IMR-90 (cell line): Measurements from ENCODE around the gene COX4I1. TPM values are rescaled to one million over a fixed set of nuclear protein-coding genes. Genes with fewer than 3 reads are reported as not detected.

ENCODE experiments used
- ATAC-seq: fragments of 200-7000 bp; cut with Tn5 transposase; 2 replicates; pipeline ENCODE4 v1.9.1; 2020; ENCODE audit warnings: low read depth, mild to moderate bottlenecking, moderate library complexity
- BruUV-seq: library from RNA; stranded (reverse); fragments of 400-500 nt; replicated peaks from 2 replicates; lab custom pipeline; 2021; lab: Mats Ljungman, UMichigan
- CTCF ChIA-PET: fragments of 300-600 bp; formaldehyde crosslinking; extraction: SDS; loops from one replicate; lab custom pipeline; 2021; ENCODE audit warnings: antibody characterized with exemption; lab: Yijun Ruan, JAX
- POLR2A ChIA-PET: fragments of 300-600 bp; sonication (Branson Sonifier 250); formaldehyde crosslinking; loops from one replicate; lab custom pipeline; 2022; ENCODE audit warnings: antibody characterized with exemption; ENCODE audit not compliant: unreplicated experiment; lab: Charles Lee
- DNase-seq: peaks from one replicate; pipeline ENCODE4 v3.0.0; 2013
- H2AFZ ChIP-seq: replicated peaks from 2 replicates; pipeline ENCODE3; 2013; ENCODE audit warnings: low read length, mild to moderate bottlenecking; ENCODE audit not compliant: poor library complexity
- H2AK5ac ChIP-seq: 2 replicates; pipeline ENCODE4 v1.6.1; 2013; ENCODE audit warnings: low read depth, low read length, inconsistent platforms
- H2AK9ac ChIP-seq: replicated peaks from 2 replicates; pipeline ENCODE3; 2013; ENCODE audit warnings: mild to moderate bottlenecking, low read depth, low read length, moderate library complexity; ENCODE audit not compliant: poor library complexity
- H2BK120ac ChIP-seq: 2 replicates; pipeline ENCODE4 v1.6.1; 2013; ENCODE audit warnings: low read depth, low read length, inconsistent platforms
- H2BK15ac ChIP-seq: 3 replicates; pipeline ENCODE4 v1.6.1; 2013; ENCODE audit warnings: low read depth, low read length, inconsistent platforms
- H2BK20ac ChIP-seq: 2 replicates; pipeline ENCODE4 v1.6.1; 2013; ENCODE audit warnings: low read depth, mild to moderate bottlenecking, inconsistent platforms, low read length, moderate library complexity
- H2BK5ac ChIP-seq: 2 replicates; pipeline ENCODE4 v1.6.1; 2013; ENCODE audit warnings: mild to moderate bottlenecking, low read depth, low read length, inconsistent platforms; ENCODE audit not compliant: poor library complexity, severe bottlenecking
- H3K14ac ChIP-seq: replicated peaks from 2 replicates; pipeline ENCODE4 v1.6.1; 2013; ENCODE audit warnings: low read depth, low read length, inconsistent platforms
- H3K18ac ChIP-seq: 2 replicates; pipeline ENCODE4 v1.6.1; 2013; ENCODE audit warnings: low read depth, low read length, control low read depth
- H3K23ac ChIP-seq: 2 replicates; pipeline ENCODE4 v1.6.1; 2013; ENCODE audit warnings: low read depth, low read length, inconsistent platforms
- H3K27ac ChIP-seq: 2 replicates; pipeline ENCODE4 v1.5.1; 2013; ENCODE audit warnings: mild to moderate bottlenecking, control low read depth, low read length; ENCODE audit not compliant: insufficient read depth
- H3K27me3 ChIP-seq: 2 replicates; pipeline ENCODE4 v1.6.1; 2013; ENCODE audit warnings: low read length; ENCODE audit not compliant: control insufficient read depth, insufficient read depth
- H3K36me3 ChIP-seq: 2 replicates; pipeline ENCODE4 v1.6.1; 2013; ENCODE audit warnings: low read length, mixed read lengths; ENCODE audit not compliant: control insufficient read depth, insufficient read depth
- H3K4ac ChIP-seq: 2 replicates; pipeline ENCODE4 v1.6.1; 2013; ENCODE audit warnings: low read depth, low read length, inconsistent platforms
- H3K4me1 ChIP-seq: 2 replicates; pipeline ENCODE4 v1.6.1; 2013; ENCODE audit warnings: low read length, mixed read lengths; ENCODE audit not compliant: control insufficient read depth, insufficient read depth
- H3K4me2 ChIP-seq: 2 replicates; pipeline ENCODE4 v1.6.1; 2013; ENCODE audit warnings: low read depth, mild to moderate bottlenecking, control low read depth, low read length, moderate library complexity
- H3K4me3 ChIP-seq: 2 replicates; pipeline ENCODE4 v1.5.1; 2013; ENCODE audit warnings: low read depth, mild to moderate bottlenecking, control low read depth, low read length, moderate library complexity; ENCODE audit not compliant: insufficient read depth
- H3K56ac ChIP-seq: 2 replicates; pipeline ENCODE4 v1.6.1; 2013; ENCODE audit warnings: low read length, inconsistent platforms; ENCODE audit not compliant: insufficient read depth; ENCODE audit errors: extremely low read depth
- H3K79me1 ChIP-seq, 2 experiments: 2 replicates each; pipeline ENCODE4 v1.6.1; 2013; ENCODE audit warnings: low read length in 2 of 2, inconsistent platforms in 1 of 2, low read depth in 1 of 2
- H3K9ac ChIP-seq: 2 replicates; pipeline ENCODE4 v1.6.1; 2013; ENCODE audit warnings: low read depth, low read length, control low read depth
- H3K9me1 ChIP-seq: 2 replicates; pipeline ENCODE4 v1.6.1; 2013; ENCODE audit warnings: low read length, inconsistent platforms; ENCODE audit not compliant: insufficient read depth
- H3K9me3 ChIP-seq: 2 replicates; pipeline ENCODE4 v1.6.1; 2013; ENCODE audit warnings: low read length; ENCODE audit not compliant: control insufficient read depth, insufficient read depth
- H4K20me1 ChIP-seq: 2 replicates; pipeline ENCODE4 v1.6.1; 2013; ENCODE audit warnings: low read length, inconsistent platforms; ENCODE audit not compliant: insufficient read depth
- H4K5ac ChIP-seq: 2 replicates; pipeline ENCODE4 v1.6.1; 2013; ENCODE audit warnings: mild to moderate bottlenecking, low read depth, low read length, control low read depth
- H4K8ac ChIP-seq, 2 experiments: 2 replicates each; pipeline ENCODE4 v1.6.1; 2013; ENCODE audit warnings: low read depth in 2 of 2, low read length in 2 of 2, control low read depth in 1 of 2, inconsistent platforms in 1 of 2
- H4K91ac ChIP-seq: 2 replicates; pipeline ENCODE4 v1.6.1; 2013; ENCODE audit warnings: low read depth, low read length, inconsistent platforms; ENCODE audit not compliant: insufficient read depth
- BHLHE40 ChIP-seq: fragments of 150-350 bp; IDR thresholded peaks from 2 replicates; pipeline ENCODE4 v1.6.1; 2016; ENCODE audit warnings: mild to moderate bottlenecking, low read depth, low read length
- FOS ChIP-seq: fragments of 150-350 bp; IDR thresholded peaks from 2 replicates; pipeline ENCODE4 v1.6.1; 2016; ENCODE audit warnings: low read depth, low read length
- MXI1 ChIP-seq: IDR thresholded peaks from 2 replicates; pipeline ENCODE4 v1.6.1; 2012; ENCODE audit warnings: low read depth, mild to moderate bottlenecking, low read length, moderate library complexity, borderline replicate concordance
- NFE2L2 ChIP-seq: fragments of 150-350 bp; IDR thresholded peaks from 2 replicates; pipeline ENCODE4 v1.6.1; 2016; ENCODE audit warnings: low read depth, mild to moderate bottlenecking, low read length
- POLR2A ChIP-seq: IDR thresholded peaks from 2 replicates; pipeline ENCODE4 v1.6.1; 2012; ENCODE audit warnings: mild to moderate bottlenecking, low read depth, low read length
- RCOR1 ChIP-seq: IDR thresholded peaks from 2 replicates; pipeline ENCODE4 v1.6.1; 2012; ENCODE audit warnings: mild to moderate bottlenecking, low read length, improper control_type of control experiment; ENCODE audit not compliant: insufficient replicate concordance
- SMC3 ChIP-seq: fragments of 150-350 bp; IDR thresholded peaks from 2 replicates; pipeline ENCODE4 v1.6.1; 2016; ENCODE audit warnings: low read depth, mild to moderate bottlenecking, antibody characterized with exemption, low read length, moderate library complexity
- USF2 ChIP-seq: fragments of 150-350 bp; IDR thresholded peaks from 2 replicates; pipeline ENCODE4 v1.6.1; 2017; ENCODE audit warnings: mild to moderate bottlenecking, antibody characterized with exemption, low read length, low read depth
- WGBS, 2 experiments: methylation state at CpG; one replicate each; pipeline versions ENCODE4 v1.1.5 to v1.1.7; 2013; ENCODE audit warnings: missing lambda C conversion rate in 2 of 2; ENCODE audit not compliant: insufficient read length in 1 of 2; ENCODE audit errors: extremely low coverage in 2 of 2; 5-methylcytosine and 5-hydroxymethylcytosine counted together
- dilution Hi-C: fragments of 300-500 bp; cut with HindIII; formaldehyde crosslinking; loops from one replicate; pipeline ENCODE4 v1.14.3; 2018; ENCODE audit warnings: low sequenced_read_pairs; ENCODE audit not compliant: unreplicated experiment
- in situ Hi-C: fragments of 300-500 bp; cut with MboI; formaldehyde crosslinking; loops from 3 replicates; pipeline ENCODE4 v1.14.3; 2019; ENCODE audit warnings: low sequenced_read_pairs, inconsistent platforms, mixed read lengths
- intact Hi-C: fragments of 100-400 bp; cut with micrococcal nuclease; formaldehyde crosslinking; loops from 2 replicates; pipeline ENCODE4 v1.10.0; 2022
- polyA plus RNA-seq, 3 experiments: library from polyadenylated mRNA; depleted of rRNA; stranded (reverse); fragments of >200 nt; gene quantifications; 2 replicates each; pipeline ENCODE4 v1.2.3, GENCODE V29; 2012; ENCODE audit warnings: low replicate concordance in 1 of 3
- total RNA-seq: library from RNA; depleted of rRNA; stranded (reverse); fragments of >200 nt; gene quantifications from 2 replicates; pipeline ENCODE4 v1.2.3, GENCODE V29; 2012

Gene COX4I1
- total and polyA plus RNA-seq, 2 of the 4 experiments (the other 2 are of a cell fraction), result 397 to 700 TPM

- Histone ChIP-seq H4K5ac (no peak overlapping the region), H3K27me3 (peaks cover 46% of the 10 kb centered on the region), H3K36me3 (no peaks in the 10 kb centered on the region), H3K4ac (no peak overlapping the region), H3K56ac (no peak overlapping the region), H2BK20ac (no peak overlapping the region), H3K14ac (no peak overlapping the region), H2BK15ac (no peak overlapping the region), H3K23ac (no peak overlapping the region), H4K91ac (no peak overlapping the region), H3K27ac (no peak overlapping the region), H3K4me2 (no peak overlapping the region), H3K79me1 (no peaks in the 10 kb centered on the region), H3K18ac (no peak overlapping the region), H3K4me3 (no peak overlapping the region), H2AK9ac (no peak overlapping the region), H4K20me1 (no peaks in the 10 kb centered on the region), H2BK120ac (no peak overlapping the region), H2BK5ac (no peak overlapping the region), H3K9me1 (no peaks in the 10 kb centered on the region), H4K8ac (no peak overlapping the region), H2AFZ (no peak overlapping the region), H3K4me1 (no peaks in the 10 kb centered on the region), H3K9me3 (peaks cover 9% of the 10 kb centered on the region; the same call in 1 of the 2 replicates), H2AK5ac (no peak overlapping the region), H3K9ac (no peak overlapping the region)
- BruUV-seq, result no TSS peak
- DNase-seq (no peak), ATAC-seq (no peak)
- in situ Hi-C loops, result no loop called here
- ChIA-PET CTCF (no interaction called here), POLR2A (no interaction called here)
- intact Hi-C loops, result no loop called here
- TF ChIP-seq RCOR1 (no peak), USF2 (no peak), NFE2L2 (no peak), MXI1 (no peak), POLR2A (no peak), BHLHE40 (no peak), SMC3 (no peak), FOS (no peak)
- dilution Hi-C loops, result no loop called here
- WGBS, 2 experiments, result 68% methylated on average over 4 of the region's 22 CpGs; no CpG with 5 or more reads in 1 of the 2 experiments
Observed at GRCh38 chr16:85833219-85833920, 33.9 kb downstream of the COX4I1 start.
